Mucosa of gallbladder (tissue), 1 donor: ENCODE results near the gene PDCD4. TPM values are rescaled to one million over a fixed set of nuclear protein-coding genes. Genes with fewer than 3 reads are reported as not detected.

Source experiments
- DNase-seq: peaks from one replicate; pipeline ENCODE4 v3.0.0-alpha.2; 2020; ENCODE audit warnings: low spot score
- total RNA-seq: library from RNA; stranded (reverse); gene quantifications from one replicate; pipeline ENCODE4 v1.2.1, GENCODE V29; 2021
- donor health status: DM: no; HTN: no; CAD: no.

PDCD4 gene
- total RNA-seq, 1 donor from 2014 or later = 150 TPM

- no peak for DNase-seq
These were observed 29.3 kb upstream of the PDCD4 start for GRCh38 chr10:110842326-110842904.

GRCh38 chr10:110843031-110843430 is 28.7 kb upstream of the PDCD4 start:
- no peak for DNase-seq

GRCh38 chr10:110843796-110844616 is 27.7 kb upstream of the PDCD4 start:
- DNase-seq = no peak

DNA sequence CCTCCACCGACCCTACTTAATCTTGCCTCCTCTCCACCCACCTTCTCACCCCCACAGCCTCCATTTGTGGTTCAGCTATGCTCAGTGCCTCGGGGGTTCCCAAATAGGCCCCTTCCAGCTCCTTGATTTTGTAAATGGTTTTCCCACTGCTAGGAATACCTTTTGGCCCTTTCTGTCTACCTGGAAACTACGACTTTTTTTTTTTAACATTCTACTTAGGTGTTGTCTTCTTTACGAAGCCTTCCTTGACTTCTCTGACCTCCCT is 27.2 kb upstream of the PDCD4 start:
- no peak for DNase-seq

DNA sequence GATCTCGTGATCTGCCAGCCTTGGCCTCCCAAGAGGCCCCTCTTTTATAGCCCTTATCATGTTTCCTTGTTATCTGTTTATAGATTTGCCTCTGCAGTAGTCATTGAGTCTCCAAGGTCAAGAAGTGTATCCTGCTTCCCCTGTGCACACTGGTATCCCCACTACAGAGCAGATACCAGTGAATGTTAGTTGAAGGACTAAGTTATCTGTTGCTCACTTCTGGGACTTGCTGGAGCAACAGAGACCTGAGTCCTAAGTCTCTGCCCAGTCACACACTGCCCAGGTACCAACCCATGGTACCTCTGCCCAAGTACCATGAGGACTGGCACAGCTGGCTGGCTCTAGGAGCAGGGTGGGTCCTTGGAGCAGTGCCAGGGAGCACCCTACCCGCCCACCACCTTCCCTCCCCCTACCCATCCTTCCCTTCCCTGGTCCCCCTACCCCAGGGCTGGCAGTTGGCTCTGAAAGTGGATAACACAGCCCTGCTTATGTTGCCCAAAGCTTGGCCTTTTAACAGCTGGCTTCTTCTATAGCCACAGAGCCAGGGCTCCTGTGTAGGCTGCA is 26.5 kb upstream of the PDCD4 start:
- DNase-seq = no peak

- DNase-seq = peak; percentile 88
These were observed 25.7 kb upstream of the PDCD4 start for GRCh38 chr10:110845756-110846620.

DNA sequence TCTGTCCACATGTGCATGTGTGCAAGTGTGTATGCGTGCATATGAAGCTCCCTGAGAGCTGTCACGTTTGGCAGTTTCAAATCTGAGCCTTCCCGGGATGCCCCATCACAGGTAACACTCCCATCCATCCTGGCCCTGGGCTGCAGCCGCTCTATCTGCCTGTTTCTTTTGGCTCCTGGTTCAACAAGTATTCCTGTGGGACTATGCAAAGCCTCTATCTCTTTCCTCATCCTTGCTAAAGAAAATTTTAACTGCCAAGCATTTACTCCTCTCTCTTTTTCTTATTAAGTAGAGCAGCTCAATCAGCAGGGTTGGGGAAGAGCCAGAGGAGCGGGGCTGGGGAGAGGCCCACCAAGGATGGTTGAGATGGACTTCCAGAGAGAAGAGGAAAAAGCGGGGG is 24.4 kb upstream of the PDCD4 start:
- DNase-seq = no peak

DNA sequence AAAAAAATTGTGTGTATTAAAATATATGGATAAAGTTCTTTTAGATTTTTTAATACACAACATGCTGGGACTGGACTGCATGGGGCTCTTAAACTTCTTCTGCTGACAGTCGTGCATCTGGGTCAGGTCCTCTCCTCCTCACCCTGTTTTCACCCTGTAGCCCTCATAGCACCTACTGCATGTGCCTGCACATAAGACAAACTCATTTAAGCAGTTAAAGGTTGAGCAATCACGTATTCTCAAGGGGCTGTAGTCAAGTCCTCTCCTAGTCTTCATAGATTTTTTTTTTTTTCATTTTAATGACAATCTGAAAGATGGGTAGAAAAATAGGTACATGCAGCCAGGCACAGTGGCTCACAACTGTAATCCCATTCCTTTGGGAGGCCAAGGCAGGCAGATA is 23.6 kb upstream of the PDCD4 start:
- no peak for DNase-seq

- DNase-seq = no peak
These were observed 21.6 kb upstream of the PDCD4 start for GRCh38 chr10:110850099-110850498.

GRCh38 chr10:110851020-110851612 is 20.6 kb upstream of the PDCD4 start:
- no peak for DNase-seq

GRCh38 chr10:110852255-110852896 is 19.4 kb upstream of the PDCD4 start:
- peak; percentile 93 for DNase-seq

GRCh38 chr10:110852947-110853346 is 18.8 kb upstream of the PDCD4 start:
- DNase-seq = no peak

DNA sequence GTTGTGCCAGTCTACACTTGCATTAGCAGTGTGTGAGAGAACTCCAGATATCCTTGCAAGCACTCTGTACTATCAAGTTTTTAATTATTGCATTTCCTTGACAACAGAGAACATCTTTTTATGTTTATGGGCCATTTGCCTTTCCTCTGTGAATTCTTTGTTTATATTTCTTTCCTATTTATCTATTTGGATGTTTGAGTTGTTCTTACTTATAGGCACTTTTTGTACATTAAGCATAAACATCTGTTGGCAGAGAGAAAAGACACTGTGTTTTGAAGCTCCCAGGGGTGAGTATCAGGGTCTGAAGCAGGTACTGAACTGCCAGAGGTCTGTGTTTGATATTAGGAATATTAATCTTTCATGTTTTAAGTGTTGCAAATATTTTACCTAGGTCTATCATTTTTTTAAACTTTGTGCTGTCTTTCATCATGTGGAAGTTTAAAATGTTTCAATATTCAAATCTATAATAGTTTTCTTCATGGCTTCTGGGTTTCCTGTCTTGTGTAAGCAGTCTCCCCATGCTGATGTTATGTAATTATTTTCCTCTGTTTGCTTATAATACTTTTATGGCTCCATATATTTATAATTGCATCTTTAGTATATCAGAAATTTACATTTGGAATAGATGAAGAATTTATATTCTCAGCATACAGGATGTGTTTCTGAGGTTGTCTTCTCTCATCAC is 17.7 kb upstream of the PDCD4 start:
- no peak for DNase-seq

DNA sequence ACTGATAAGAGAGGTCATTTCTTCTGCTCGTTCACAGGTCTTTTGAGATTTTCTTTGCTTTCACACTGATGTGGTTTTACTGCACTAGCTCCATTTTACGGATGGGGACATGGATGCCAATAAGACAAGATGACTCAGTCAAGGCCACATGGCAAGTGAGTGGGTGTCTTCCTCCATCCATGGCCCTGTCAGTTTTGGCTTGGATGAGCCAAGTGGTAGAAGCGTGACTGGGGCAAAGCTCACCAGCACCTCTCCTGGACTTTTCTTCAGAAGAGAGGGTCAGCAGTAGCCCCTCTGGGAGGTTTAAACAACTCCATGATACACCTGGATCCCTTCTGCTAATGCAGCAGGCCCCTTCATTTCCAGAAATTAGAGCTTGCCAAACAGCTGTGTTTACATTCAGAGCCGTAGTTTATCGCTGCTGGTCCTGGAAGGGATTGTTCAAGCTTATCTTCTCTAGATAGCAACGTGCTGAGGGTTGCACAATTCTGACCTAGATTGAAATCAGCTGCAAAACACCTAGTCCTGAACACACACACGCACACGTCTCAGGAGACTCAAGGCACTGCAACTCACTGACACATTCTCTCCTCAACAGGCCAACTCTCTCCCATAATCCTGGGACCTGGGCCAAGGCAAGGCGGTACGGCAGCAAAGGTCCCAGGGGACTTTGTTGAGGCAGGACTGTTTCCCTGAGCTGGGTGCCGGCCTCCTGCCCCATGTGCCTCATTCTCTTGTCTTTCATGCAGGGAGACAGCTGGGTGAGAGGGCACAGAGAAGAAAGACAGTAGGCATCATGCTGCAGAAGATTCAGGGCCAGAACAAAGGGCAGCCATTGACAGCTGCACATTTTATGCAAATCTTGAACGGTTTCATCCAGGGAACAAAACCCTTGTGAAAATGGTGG is 14.2 kb upstream of the PDCD4 start:
- DNase-seq = peak; percentile 87

GRCh38 chr10:110858297-110858934 is 13.3 kb upstream of the PDCD4 start:
- no peak for DNase-seq

DNA sequence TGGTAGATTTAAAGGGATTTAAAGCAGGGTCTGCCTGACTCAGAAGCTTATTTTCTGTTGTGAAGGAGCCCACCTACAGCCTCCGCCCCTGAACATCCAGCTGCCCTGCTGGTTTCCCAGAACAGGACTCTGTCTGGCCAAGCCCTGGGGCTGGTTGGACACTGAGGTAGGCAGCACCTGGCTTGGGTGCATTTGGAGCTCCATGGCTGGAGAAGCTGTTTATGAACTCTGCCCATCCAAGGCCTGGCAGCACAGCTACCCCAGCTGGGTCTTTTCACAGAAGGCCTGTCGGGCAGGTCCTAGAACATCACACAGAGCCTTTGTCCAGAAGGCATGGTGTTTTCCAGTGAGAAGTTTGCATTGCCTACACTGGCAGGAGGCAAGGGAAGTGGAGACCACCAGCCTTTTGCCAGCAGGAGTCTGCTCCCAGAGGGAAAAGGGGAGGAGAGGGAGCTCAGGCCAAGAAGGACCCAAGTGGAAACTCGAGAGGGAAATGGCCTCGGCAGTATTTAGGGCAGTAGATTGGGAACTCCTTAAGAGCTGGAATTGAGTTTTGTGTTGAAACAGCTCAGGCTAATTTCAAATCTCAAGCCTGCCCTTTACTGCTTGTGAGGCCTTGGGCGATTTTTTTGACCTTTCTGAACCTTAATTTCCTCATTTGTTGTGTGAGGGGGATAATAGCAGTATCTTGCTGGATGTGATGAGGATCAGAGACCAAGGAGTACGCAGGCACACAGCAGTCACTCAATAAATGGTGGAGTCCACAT is 12.3 kb upstream of the PDCD4 start:
- no peak for DNase-seq

- no peak for DNase-seq
These were observed 11.8 kb upstream of the PDCD4 start for GRCh38 chr10:110859973-110860376.

DNA sequence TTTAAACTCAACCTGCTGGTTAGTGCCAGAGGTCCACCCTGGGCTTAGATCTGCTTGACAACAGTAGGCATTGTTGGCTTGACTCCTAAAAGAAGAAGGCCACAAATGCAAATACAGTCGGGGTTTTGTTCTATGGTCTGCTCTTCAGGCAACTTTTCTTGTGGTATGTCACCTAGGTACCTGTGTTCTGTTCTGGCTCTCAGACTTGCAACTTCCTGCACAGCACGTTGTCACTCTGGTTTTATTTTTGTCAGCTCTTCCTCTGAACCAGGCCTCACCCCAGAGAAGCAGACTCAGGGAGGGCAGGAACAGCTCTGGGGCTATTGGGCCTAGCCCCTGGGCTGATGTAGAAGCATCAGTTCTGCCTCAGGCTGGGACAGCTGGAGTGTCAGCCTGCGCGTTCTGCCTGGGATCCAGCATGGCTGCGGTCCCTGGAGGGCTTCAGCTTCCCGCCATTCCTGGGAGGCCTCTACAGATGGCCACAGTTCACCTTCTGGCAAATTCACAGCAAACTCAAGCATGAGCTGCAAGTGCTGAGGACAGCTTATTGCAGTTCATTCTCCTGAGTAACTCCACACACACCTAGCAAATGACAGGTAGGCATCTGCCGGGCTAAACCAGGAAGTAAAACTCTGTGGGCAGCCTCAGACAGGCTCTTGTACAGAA is 11.0 kb upstream of the PDCD4 start:
- DNase-seq = no peak
